ENCODE data around the gene DENND4C.
"Not testable (repeated sequence)": the region's sequence is repeated elsewhere in the genome, so short reads cannot be mapped to it uniquely, and the experiment has no call there.

The DENND4C gene

DNA sequence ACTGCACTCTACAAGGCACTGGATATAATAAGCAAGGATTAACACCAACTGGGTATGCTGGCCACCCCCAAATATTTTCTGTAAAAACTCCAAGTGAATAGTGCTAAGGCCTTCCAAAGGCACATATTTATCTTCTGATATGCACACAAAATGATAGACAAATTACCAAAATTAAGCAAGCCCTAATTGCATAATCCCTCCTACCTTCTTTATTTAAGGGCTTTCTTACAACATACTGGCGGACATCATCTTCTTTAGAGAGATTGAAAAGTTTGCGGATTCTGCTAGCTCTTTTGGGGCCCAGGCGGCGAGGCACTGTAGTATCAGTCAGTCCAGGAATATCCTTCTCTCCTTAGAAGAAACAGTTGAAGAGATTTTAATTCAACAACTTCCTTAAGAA is 147.7 kb downstream of the DENND4C start:
- DNase-seq, result no peak

GRCh38 chr9:19378647-19379046 is 148.2 kb downstream of the DENND4C start:
- DNase-seq, result no peak

DNA sequence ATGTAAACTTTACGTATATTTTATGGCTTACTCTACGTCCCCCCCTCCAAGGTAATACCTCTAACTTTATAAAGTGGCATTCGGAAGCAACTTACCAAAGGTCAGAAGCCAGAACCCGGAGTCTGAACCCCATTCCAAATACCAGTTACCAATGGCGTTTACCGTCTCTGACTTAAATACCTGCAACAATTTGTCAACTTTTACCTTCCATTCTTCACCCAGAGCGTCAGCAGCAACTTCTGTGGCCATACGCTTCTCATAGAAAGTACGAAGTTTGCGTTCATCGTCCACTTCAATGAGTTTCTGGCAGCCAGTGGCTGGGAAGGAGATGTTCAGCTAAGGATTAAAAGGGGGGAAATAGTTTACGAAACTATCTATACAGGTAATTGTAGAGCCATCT is 148.8 kb downstream of the DENND4C start:
- DNase-seq, result no peak

GRCh38 chr9:19379697-19380046 is 149.2 kb downstream of the DENND4C start:
- no peak for DNase-seq

- DNase-seq, result no peak
Observed at GRCh38 chr9:19380826-19381075, 150.3 kb downstream of the DENND4C start.

- no peak for DNase-seq
Observed at GRCh38 chr9:19381656-19382055, 151.2 kb downstream of the DENND4C start.

GRCh38 chr9:19385212-19385611 is 154.7 kb downstream of the DENND4C start:
- DNase-seq, result not testable (repeated sequence)

- no peak for DNase-seq
Observed at GRCh38 chr9:19385786-19386501, 155.5 kb downstream of the DENND4C start.

DNA sequence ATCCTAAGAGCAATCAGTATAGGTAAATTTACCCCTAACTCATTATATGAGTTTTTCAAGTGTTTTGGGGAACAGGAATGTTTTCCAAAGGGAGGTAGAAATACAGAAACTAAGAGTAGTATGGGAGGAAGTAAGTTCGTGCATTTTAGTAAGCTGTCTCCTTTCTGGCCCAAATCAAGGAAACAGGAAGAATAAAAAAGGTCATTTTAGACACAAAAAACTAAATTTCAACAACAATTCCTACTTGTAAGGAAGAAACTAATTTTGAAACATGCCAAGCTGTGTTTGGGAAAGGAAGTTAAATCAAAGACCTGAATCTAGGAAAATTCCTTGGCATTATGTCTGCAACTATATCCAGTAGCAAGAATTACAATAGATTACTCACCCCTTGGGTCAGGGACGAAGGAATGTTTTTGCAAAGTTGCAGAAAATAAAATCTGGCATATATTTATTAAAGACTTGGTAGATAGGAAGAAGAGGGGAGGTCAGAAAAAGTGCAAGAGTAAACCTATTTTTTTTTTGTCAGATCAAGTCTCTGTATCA is 156.1 kb downstream of the DENND4C start:
- no peak for DNase-seq

- no peak for DNase-seq
Observed at GRCh38 chr9:19387317-19387716, 156.8 kb downstream of the DENND4C start.

DNA sequence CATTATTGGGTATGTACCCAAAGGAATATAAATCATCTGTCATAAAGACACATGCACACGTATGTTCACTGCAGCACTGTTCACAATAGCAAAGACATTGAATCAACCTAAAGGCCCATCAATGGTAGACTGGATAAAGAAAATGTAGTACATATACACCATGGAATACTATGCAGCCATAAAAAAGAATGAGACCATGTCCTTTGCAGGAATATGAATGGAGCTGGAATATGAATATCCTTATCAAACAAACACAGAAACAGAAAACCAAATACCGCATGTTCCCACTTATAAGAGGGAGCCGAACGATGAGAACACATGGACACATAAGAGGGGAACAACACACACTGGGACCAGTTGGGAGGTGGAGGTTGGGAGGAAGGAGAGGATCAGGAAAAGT is 159.0 kb downstream of the DENND4C start:
- DNase-seq, result not testable (repeated sequence)

DNA sequence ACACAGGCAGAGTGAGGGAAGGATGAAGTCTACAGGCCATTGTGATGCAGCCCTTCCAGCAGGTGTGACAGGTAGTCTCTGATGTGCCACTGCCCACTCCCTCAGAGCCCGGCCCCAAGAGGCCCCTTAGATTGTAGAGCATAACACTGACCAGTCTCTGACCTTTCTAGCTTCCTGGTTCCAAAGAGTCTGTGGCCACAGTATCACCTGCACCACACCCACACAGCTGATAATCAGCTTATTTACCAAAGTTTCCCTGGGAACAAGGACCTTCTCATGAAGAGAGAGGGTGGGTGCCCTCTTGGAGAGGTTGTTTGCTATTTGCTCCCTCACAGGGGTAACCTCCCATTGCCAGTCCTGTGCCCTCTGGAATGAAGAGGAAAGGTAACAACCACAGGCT is 167.4 kb downstream of the DENND4C start:
- DNase-seq, result no peak

DNA sequence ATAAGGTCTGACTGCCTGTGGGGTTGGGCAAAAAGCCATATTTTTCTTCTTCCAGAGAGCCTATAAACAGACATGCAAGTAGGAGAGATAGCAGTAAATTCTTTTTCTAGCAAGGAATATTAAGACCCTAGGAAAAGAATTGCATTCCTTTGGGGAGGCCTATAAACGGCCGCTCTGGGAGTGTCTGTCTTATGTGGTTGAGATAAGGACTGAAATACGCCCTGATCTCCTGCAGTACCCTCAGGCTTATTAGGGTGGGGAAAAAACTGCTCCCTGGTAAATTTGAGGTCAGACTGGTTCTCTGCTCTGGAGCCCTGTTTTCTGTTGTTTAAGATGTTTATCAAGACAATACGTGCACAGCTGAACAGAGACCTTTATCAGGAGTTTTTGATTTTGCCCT is 172.7 kb downstream of the DENND4C start:
- not testable (repeated sequence) for DNase-seq

DNA sequence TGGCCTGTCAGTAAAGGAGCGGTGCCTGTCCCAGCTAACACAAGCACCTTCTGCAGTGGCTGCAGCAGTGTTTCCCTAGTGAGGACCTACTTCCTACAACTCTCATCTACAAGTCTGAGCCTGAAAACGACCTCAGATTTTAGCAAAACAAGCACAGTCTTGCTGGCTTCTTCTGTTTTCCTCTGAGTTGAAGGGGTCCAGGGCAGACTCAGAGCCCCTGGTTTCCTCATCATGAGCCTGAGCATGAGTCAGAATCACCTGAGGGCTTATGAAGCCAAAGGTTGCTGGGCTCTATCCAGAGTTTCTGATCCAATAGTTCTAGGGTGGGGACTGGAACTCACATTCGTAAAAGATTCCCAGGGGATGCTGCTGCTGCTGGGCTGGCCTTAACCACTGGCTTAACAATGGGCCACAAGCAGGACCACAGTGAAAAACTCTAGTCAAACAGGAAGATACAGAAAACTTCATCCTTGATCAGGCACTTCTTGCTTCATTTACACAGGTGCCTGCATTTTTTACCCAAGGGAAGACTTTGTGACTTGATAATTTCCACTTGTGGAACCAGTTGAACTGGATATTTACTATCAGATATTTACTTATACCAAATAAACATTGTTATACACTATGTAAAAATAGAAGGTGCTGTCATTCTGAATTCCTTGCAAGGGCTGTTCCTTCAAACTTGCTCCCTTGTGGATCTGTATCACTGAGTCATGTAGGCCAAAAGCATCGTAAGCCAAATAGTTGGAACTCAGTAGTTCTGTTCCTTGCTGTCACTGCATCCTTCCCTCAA is 174.0 kb downstream of the DENND4C start:
- DNase-seq, result no peak

DNA sequence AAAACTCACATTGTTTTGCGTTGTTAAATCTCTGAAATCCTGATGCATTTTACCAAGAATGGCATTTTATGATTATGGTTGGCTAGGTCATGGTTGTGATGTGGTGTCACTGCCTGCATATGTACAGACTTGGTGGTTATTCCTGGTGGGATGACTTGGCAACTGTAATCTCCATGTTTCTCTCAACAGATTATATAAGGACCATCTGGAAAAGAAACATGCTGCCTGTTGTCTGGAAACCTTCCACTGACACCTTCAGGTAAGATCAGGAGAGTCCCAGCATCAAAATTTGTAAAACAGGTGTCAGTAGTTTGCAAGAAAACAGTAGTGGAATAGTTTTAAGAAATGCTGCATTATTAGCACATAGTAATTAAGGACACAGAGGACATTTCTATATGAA is 175.3 kb downstream of the DENND4C start:
- no peak for DNase-seq

- DNase-seq, result no peak
Observed at GRCh38 chr9:19408316-19408692, 177.8 kb downstream of the DENND4C start.

- peak; percentile 60 for DNase-seq
Observed at GRCh38 chr9:19408693-19409400, 178.4 kb downstream of the DENND4C start, which contains the start of gene ACER2. ACER2 (plus strand) TSS chr9:19409009; CDS start chr9:19409085, 76 bp downstream.

DNA sequence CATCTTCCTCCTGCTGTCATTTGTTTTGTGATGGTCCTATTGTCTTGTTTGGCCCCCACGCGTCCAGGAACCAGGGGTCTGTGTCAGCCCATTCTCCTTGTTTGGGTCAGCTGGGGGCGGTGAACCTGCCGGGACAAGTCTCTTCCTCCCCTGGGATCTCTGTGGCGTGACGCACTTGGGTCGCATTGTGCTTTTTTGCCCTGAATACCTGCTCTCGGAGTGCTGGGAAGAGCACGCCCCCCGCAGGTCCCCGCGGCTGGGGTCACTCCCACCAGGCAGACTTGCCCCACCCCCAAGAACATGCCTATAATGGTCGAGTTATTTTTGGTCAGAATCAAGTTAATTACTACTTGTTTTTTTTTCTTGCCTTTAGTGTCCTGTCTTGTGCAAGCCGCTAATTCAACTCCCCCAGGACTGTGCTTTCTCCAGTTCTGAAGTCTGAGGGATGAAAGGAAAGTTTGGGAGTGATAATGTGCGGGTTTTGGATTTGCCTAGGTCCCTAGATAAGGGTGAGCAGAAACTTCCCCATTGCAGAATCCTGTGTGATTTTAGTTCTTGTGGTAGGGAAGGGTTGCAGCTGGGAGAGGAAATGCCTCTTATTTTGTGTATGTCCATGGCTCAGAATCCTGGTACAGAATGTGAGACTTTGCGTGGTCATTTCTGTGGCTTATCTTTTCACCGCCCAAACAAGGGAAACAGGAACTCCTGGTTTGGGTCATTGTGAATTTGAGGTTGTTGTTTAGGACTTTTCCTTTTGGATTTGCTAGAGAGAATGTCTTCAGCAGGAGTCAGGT is 179.1 kb downstream of the DENND4C start:
- no peak for DNase-seq

DNA sequence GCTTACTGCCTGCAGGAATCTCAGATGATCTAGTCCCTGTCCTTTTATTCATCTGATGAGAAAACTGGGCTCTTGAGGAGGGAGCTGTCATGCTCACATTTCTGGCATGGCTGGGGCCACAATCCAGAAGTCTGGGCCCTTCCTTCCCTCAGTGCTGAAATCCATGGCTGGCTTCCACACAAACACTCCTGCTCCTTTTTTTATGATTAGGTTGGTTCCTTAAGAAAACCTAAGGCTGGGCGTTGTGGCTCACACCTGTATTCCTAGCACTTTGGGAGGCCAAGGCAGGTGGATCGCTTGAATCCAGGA is 179.7 kb downstream of the DENND4C start:
- no peak for DNase-seq

DNA sequence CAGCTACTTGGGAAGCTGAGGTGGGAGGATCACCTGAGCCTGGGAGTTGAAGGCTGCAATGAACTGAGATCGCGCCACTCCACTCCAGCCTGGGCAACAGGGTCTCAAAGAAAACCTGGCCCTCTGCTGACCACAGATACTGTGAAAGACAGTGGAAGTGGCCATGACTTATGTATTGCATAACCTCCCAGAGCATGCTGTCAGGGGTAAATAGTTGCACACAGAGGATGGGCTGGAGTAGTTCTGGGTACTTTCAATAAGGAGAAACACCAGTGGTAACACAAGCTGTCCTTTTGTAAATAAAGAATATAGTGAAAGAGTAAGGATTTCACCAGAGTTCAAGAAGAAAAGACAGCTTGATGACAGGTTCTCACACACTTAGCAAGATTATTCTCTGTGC is 180.1 kb downstream of the DENND4C start:
- no peak for DNase-seq

GRCh38 chr9:19411316-19411715 is 180.8 kb downstream of the DENND4C start:
- DNase-seq, result no peak

- not testable (repeated sequence) for DNase-seq
Observed at GRCh38 chr9:19413456-19413855, 183.0 kb downstream of the DENND4C start.

GRCh38 chr9:19416143-19416542 is 185.7 kb downstream of the DENND4C start:
- no peak for DNase-seq

All from NCI-H2029 (cell line).